ENCODE data around the gene SSH3. TPM values are rescaled to one million over a fixed set of nuclear protein-coding genes. Genes with fewer than 3 reads are reported as not detected.

SSH3 gene
- total RNA-seq, 1 donor = 25.0 TPM

DNA sequence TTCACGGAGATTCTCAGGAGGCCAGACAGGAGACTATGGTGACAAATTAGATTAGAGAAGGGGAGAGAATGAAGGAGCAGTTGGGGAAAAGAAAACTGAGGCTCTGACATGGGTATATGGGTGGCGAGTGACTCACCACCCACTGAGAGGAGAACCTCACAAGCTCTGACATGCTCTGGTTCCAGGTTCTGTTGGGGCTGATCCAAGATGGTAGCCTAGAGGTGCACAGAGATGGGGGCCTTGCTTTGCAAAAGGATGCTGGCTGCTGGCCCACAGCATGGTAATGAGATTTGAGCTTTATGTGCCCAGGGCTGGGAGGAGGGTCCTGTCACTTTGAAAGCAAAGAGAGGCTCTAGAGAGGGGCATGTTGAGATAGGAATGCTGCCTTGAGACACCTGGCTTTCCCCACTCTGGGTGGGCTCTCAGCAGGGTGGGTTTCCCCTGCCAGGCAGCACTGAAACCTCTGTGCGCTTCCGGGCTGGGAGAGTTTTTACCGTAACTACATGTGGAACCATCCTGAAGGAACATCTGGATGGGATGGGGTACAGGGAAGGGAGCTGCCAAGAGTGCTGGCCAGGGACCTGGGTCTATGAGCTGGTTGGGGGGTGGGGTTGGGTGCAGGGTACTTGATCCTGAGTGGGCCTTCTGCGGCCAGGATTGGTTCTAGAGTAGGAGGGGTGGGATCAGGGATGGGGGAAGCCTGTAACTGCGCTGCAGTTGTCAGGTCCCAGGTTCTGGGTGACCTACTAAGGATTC lies 38.3 kb upstream of the SSH3 start:
- Histone ChIP-seq H3K27ac (ENCODE audit: low read depth, low read length) (no peak overlapping the region), H3K27me3 (ENCODE audit: insufficient read depth, low read length) (no peaks in the 10 kb centered on the region), H3K4me1 (ENCODE audit: insufficient read depth, low read length) (peaks cover 42% of the 10 kb centered on the region), H4K20me1 (ENCODE audit: insufficient read depth, low read length) (peaks cover 29% of the 10 kb centered on the region), H3K79me2 (ENCODE audit: insufficient read depth, low read length) (peaks cover 40% of the 10 kb centered on the region), H3K36me3 (ENCODE audit: insufficient read depth, low read length) (peaks cover 8% of the 10 kb centered on the region), H3K4me2 (ENCODE audit: insufficient read depth, low read length) (no peak overlapping the region), H3K4me3 (ENCODE audit: insufficient read depth, low read length) (no peak overlapping the region), H2AFZ (ENCODE audit: low read length) (no peak overlapping the region), H3K9me3 (ENCODE audit: low read depth, low read length) (no peaks in the 10 kb centered on the region)
- TF ChIP-seq, protein P1, sequence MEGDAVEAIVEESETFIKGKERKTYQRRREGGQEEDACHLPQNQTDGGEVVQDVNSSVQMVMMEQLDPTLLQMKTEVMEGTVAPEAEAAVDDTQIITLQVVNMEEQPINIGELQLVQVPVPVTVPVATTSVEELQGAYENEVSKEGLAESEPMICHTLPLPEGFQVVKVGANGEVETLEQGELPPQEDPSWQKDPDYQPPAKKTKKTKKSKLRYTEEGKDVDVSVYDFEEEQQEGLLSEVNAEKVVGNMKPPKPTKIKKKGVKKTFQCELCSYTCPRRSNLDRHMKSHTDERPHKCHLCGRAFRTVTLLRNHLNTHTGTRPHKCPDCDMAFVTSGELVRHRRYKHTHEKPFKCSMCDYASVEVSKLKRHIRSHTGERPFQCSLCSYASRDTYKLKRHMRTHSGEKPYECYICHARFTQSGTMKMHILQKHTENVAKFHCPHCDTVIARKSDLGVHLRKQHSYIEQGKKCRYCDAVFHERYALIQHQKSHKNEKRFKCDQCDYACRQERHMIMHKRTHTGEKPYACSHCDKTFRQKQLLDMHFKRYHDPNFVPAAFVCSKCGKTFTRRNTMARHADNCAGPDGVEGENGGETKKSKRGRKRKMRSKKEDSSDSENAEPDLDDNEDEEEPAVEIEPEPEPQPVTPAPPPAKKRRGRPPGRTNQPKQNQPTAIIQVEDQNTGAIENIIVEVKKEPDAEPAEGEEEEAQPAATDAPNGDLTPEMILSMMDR (IDR thresholded peaks at IDR 0.05; ENCODE audit: extremely low read depth, low read depth, low read length) = no peak
- DNase-seq (ENCODE audit: insufficient read length, low spot score, missing footprints) = peak; percentile 86

DNA sequence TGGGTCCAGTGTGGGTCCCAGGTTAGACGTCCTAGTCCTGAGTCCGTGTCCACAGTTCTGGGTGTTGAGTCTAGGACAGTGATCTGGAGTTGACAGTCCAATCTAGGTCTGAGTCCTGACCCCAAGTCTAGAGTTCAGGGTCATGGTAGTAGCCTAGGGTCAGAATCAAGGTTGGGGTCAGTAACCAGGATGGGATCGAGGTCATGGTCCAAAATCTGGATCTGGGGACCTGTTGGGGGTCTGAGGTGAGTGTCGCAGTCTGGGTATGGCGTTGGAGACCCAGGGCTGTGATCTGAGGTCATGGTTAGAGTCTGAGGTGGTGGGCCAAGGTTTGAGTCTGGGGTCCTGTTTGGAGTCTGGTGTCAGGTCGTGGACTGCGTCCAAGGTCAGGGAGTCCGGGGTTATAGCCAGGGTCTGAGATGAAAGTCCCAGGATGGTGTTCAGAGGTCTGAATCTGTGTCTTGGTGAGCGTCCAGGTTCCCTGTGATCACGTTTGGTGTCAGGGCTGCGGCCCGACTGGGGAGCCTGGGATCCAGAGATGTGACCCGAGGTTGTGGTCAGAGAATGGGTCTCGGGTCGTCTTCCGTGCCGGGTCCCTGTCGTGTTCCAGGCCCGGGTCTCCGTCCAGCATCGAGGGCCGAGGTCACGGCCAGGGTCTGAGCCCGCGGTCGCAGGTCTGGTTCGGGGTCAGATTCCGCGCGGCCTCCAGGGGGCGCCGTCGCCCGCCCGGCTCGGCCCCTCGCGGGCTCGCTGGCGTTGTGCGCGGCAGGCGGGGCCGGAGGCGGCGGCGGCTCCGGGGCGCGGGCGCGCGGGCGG lies 37.5 kb upstream of the SSH3 start:
- Histone ChIP-seq H3K27me3 (ENCODE audit: insufficient read depth, low read length) (no peaks in the 10 kb centered on the region), H3K4me2 (ENCODE audit: insufficient read depth, low read length) (peak overlapping the region; percentile 70), H3K27ac (ENCODE audit: low read depth, low read length) (peak overlapping the region; percentile 34), H2AFZ (ENCODE audit: low read length) (peak overlapping the region; percentile 63), H3K36me3 (ENCODE audit: insufficient read depth, low read length) (peaks cover 8% of the 10 kb centered on the region), H4K20me1 (ENCODE audit: insufficient read depth, low read length) (peaks cover 36% of the 10 kb centered on the region), H3K4me1 (ENCODE audit: insufficient read depth, low read length) (peaks cover 50% of the 10 kb centered on the region), H3K9me3 (ENCODE audit: low read depth, low read length) (no peaks in the 10 kb centered on the region), H3K4me3 (ENCODE audit: insufficient read depth, low read length) (peak overlapping the region; percentile 59), H3K79me2 (ENCODE audit: insufficient read depth, low read length) (peaks cover 48% of the 10 kb centered on the region)
- DNase-seq (ENCODE audit: insufficient read length, low spot score, missing footprints) = peak; percentile 99
- TF ChIP-seq, protein P1 (IDR thresholded peaks at IDR 0.05; ENCODE audit: extremely low read depth, low read depth, low read length) = peak; percentile 52

DNA sequence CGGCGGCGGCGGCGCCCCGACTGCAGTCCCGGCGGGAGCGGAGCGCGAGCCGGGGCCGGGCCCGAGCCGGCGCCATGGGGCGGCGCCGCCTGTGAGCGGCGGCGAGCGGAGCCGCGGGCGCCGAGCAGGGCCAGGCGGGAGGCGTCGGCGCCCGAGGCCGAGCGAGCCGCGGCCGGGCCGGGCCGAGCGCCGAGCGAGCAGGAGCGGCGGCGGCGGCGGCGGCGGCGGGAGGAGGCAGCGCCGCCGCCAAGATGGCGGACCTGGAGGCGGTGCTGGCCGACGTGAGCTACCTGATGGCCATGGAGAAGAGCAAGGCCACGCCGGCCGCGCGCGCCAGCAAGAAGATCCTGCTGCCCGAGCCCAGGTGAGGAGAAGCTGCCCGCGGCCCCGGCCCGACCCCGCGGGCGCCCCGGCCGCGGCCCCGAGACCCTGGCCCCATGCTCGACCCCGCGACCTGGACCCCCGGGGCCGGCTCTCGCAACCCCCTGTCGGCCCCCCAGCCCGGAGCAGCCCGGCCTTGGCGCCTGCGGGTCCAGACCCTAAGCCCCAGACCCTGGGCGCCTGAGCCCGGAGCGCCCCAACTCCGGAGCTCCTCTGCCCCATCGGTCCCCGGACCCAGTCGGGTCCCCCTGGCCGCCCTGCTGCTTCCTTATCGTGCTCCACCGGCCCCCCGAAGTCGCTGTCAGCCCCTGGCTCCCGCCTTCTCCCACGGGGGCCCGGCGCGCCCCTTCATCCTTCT lies 36.7 kb upstream of the SSH3 start, which contains the start of gene GRK2:
GRK2 (plus strand) TSS at position 25 of the 739 bp plus-strand sequence; CDS start at position 252, 227 bp downstream.
- peaks cover 55% of the 10 kb centered on the region for H3K79me2 ChIP-seq (ENCODE audit: insufficient read depth, low read length)
- H3K36me3 ChIP-seq (ENCODE audit: insufficient read depth, low read length) = peaks cover 8% of the 10 kb centered on the region
- H3K27me3 ChIP-seq (ENCODE audit: insufficient read depth, low read length) = no peaks in the 10 kb centered on the region
- H3K27ac ChIP-seq (ENCODE audit: low read depth, low read length) = peak within 1 kb of the TSS; percentile 34
- H2AFZ ChIP-seq (ENCODE audit: low read length) = peak within 1 kb of the TSS; percentile 63
- peak within 1 kb of the TSS; percentile 90 for H3K4me2 ChIP-seq (ENCODE audit: insufficient read depth, low read length)
- peak; percentile 99 for DNase-seq (ENCODE audit: insufficient read length, low spot score, missing footprints)
- peaks cover 44% of the 10 kb centered on the region for H4K20me1 ChIP-seq (ENCODE audit: insufficient read depth, low read length)
- TF ChIP-seq, protein P1 (IDR thresholded peaks at IDR 0.05; ENCODE audit: extremely low read depth, low read depth, low read length) = no peak
- peaks cover 53% of the 10 kb centered on the region for H3K4me1 ChIP-seq (ENCODE audit: insufficient read depth, low read length)
- no peaks in the 10 kb centered on the region for H3K9me3 ChIP-seq (ENCODE audit: low read depth, low read length)
- H3K4me3 ChIP-seq (ENCODE audit: insufficient read depth, low read length) = peak within 1 kb of the TSS; percentile 86
